GM04504 (cell line): ENCODE measurements around the gene TCF20.

Experiments
- DNase-seq: peaks from one replicate; pipeline ENCODE4 v3.0.0-alpha.2; 2012; ENCODE audit warnings: low read depth

The TCF20 gene

DNA sequence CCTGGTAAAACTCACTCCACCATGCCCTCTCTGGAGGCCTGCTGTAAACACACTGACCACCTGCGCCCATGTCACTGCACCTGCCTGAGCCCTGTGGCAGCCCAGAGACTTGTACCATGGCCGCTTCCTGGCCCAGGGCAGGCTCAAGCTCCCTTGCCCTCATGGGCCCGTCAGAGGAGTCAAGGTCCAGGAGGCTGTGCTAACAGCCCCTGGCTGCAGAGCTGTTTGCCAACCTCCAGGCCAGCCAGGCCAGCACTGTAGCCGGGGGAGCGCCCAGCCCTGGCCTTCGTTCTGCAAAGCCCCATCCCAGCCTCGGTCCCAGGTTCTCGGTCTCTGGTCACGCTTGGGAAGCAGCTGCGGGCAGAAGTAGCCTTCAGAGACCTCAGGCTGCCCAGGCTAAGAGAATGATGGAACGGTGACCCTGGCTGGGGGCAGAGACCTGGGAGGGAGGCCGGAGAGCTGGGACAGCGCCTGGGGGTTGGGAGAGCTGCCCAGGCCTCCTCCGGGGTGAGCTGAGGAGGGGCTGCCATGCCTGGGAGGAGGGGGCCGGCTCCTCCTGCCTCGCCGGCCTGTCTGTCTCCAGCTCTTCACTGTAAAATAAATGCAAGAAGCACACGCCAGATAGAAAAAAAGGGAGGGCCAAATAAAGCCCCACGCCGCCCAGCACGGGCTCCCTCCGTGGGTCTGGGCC is 11.9 kb upstream of the TCF20 start:
- no peak for DNase-seq

DNA sequence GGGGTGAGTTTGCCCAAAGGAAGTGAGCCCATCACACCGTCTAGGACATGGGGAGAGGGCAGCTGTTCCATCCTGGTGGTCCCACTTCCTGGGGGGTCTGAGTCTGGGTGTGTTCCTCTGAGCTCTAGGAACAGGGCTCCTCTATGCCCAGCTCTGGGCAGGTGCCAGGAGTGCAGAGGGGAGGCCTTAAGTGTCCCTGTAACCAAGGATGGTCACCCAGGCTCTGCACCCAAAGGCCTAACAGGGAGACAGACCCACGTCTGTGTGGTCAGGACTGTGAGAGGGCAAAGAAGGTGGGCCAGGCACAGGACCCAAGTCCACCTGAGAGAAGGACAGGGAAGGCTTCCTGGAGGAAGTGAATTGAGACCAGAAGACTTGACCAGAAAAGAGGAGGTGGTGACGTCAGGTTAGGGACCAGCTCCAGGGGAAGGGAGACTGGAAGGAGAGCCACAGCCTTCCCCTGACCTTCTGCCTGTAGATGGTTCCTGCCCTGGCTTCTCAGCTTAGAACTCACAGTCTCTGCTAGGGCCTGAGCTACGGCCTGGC is 11.3 kb upstream of the TCF20 start:
- DNase-seq, result no peak

DNA sequence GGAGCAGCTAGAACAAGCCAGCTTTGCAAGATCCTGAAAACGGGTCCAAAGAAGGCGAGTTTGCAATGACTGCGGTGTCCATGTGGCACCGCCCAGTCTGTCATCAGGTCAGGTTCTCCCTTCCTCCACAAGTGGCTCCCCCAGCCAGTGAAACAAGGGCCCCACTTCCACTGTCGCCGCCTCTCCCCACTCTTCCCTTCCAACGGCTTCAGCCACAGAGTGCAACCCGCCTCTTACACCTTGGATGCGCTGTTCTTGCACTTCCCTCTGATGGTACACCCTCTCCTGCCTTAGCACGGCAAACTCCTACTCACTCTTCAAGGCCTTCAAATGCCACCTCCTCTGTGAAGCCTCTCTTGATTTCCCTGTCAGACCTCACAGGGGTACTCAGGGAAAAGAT is 10.8 kb upstream of the TCF20 start:
- no peak for DNase-seq

DNA sequence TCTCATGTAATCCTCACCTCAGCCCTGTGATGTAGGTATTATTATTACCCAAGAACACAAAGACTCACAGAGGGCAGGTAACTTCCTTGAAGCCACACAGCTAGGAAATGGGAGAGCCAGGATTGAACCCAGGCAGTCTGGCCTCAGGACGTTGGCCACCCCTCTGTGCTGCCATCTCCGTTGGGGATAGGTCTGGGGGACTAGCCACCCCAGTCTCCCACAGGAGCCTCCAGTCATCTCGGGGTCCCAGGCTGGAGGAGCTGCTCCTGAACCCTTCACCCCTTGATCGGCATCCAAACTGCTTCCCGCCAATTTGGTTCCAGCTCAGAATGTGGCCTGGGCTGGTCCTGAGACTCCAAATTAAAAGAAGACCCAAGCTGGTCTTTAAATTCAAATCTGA is 10.4 kb upstream of the TCF20 start:
- no peak for DNase-seq

DNA sequence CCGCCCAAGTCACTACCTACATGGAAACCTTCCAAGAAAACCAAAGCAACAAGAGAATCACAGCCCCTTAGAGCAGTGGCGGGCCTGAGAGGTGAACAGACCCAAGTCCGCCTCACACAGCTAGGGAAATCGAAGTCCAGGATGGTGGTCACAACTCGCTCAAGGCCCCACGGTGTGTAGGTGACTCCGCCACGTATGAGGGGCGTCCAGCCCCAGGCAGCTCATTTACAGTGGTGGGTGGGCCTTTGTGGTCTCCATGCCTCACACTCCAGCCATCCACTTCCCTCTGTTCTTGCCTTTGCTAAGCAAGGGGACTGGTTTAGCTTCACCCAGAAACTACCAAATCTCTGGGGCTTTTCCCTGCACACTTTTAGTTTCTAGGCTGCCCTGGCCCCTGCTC is 9.7 kb upstream of the TCF20 start:
- DNase-seq, result no peak

DNA sequence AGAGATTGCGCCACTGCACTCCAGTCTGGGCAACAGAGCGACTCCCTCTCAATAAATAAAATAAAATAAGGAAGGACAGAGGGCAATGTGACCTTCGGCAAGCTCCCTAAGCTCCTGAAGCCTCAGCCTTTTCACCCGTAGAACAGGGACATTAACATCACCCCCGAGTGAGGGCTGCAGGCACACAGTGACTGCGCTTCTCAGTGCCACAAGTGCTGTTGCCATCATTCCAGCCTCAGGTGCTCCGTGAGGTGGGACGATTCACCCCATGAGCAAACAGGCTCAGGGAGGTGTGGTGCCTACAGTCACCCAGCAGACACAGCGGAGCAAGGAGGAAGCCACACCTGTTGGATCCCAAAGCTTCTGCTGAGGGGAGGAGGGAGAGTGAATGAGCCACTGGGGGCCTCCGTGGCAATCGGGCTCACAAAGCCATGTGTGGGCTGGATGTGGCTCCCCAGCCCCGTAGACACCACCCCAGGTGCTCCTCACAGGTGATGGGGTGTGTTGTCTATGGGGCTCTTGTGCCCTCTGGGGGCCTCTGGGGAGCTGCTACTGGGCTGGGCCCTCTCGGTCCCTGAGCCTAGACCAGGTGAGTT is 9.1 kb upstream of the TCF20 start:
- DNase-seq, result no peak

DNA sequence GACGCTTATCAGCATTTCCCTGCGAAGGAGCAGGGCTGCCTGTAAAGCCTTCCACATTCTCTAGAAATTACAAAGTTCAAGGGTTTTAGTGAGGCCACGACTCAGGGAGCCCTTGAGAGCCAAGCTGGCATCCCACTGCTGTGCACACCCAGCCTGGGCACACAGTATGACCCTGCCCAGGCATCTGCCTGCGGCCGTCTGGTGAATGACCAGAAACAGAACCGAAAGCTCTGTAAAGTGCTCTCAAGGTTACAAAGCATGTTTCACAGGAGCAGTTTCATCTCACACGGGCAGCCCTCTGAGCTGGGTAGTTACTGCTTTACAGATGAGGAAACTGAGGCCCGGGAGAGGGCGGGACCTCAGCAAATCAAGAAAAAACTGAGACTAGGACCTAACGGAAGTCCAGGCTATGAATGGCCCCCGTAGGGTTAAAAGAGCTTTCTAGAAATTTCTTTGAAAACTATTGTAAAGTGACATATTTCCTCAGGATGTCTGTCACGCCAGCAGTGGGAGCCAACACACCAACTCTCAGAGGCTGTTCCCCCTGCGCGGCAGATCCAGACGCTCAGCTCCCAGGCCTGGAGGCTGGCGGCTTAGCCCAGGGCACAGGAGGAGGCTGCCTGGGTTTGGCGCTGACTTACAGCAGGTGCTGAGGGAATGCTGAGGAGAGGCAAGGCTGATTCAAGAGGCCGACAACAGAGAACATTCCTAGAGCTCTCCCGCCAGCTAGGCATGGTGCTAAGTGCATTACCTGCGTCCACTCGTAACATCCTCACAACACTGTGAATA is 7.7 kb upstream of the TCF20 start:
- no peak for DNase-seq

DNA sequence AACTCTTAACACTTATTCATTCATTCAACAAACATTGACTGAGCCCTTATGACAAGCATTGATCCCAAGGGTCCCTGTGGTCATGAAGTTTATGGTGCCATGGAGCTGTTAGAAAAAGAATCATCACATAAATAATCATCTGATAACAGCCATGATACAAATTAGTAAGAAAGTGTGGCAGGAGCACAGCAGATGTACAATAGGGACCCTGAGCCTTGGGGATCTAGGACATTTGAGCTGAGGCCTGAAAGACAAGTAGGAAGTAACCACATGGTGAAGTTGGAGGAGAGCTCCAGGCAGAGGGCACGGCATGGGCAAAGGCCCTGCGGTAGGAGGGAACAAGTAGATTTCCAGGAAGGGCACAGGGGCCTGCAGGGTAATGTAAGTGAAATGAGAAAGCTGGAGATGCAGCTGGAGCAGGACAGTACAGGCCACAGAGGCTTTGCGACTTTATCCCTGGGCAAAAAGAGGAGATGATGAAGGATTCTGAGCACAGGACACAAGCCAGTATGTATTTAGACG is 6.8 kb upstream of the TCF20 start:
- no peak for DNase-seq

DNA sequence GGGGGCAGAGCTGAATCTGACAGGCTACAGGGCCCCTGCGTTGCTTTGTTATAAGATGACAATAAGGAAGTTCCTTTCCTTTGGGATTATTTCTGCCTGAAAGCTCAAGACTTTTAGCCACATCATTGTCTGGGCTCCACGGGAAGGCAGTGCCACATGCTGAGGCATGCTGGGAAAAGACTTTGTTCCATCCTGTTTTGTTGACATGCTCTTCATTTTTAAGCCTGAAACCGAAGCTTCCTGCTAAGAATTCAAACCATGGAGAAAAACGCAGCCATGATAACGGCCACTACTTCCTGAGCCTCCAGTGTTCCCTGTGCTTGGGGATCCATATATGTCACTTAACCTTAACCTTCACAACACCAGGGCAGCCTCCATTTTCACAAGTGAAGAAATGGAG is 5.5 kb upstream of the TCF20 start:
- no peak for DNase-seq

DNA sequence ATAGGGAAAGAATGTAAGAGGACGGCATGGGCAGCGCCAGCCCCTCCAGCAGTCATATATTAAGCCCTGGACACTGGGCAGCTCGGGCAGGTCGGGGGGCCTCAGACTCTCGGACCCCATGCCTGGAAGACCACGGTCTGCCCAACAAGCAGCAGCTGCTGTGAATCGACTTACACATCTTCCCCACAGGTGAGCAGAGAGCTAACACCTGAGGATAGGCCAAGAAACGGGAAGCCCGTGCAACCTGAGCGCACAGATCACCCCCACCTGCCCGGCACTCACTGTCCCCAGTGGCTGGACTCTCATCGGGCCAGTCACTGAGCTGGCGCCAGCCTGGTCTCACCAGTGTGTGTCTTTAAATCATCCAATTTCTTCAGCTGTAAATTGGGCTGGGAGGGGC is 4.7 kb upstream of the TCF20 start:
- DNase-seq, result no peak

DNA sequence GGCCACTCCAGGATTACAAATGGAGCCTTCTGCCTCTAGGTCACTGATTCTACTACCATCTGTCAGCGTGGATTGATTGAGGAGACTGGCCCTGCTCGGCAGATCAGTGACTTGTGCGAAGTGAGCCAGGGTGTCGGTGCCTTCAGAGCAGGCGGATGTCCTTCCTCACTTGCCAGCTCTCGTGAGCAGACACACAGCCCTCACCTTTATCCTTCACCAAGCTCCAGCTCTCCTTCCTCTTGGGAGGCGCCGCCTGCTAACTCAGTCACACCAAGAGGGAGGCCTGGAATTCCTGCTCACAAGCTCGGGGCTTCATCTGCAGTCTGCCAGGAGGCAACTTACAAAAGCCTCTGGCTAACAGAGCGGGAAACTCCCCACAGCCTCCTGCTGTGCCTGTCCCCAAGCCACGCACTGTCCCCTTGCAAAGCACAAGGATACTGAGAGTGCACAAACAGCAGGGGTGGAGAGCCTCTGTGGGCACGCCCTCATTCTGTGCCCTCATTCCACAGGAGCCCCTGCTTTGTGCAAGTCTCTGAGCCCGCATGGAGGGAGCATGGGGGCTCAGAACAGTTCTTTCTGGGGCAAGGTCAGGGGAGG is 3.5 kb upstream of the TCF20 start:
- no peak for DNase-seq

DNA sequence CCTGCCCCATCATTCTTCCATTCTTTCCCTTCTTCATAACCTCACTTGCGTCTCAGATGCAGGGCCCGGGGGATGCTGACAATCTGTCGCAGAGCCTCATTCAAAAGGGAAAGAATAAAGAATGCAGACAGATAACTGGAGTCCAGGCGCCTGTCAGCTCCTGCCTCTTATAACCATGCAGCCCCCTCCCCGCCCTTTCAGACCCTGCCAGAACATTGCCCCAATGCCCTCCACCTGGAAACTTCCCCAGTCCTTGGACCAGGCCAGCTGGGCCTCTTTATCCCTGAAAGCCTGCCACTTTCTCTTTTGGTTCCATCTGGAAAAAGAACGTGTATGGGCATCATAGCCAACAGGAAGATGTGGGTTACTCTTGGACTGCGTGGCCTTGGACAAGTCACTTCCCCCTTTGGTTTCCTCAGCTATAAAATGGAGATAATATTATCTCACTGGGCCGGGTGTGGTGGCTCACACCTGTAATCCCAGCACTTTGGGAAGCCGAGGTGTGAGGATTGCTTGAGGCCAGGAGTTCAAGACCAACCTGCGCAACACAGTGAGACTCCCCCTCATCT is 2.1 kb upstream of the TCF20 start:
- DNase-seq, result no peak

DNA sequence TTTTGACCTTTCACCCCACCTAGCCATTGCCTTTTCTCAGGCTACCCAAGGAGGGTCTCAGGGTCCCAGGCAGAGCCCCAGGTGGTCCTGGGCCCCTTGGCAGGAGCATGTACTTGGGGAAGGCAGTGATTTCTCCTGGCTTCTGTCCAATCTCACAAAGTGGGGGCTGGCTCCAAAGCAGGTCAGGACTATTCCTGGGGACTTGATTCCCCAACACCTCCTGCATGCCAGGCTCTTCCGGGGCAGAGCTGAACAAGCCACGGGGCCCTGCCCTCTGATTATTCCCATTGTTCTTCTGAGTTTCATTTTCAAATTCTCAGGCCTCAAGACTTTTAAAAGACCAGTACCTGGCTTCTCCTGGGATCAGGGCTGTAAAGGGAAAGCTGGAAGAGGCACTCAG is 1.5 kb upstream of the TCF20 start:
- no peak for DNase-seq

DNA sequence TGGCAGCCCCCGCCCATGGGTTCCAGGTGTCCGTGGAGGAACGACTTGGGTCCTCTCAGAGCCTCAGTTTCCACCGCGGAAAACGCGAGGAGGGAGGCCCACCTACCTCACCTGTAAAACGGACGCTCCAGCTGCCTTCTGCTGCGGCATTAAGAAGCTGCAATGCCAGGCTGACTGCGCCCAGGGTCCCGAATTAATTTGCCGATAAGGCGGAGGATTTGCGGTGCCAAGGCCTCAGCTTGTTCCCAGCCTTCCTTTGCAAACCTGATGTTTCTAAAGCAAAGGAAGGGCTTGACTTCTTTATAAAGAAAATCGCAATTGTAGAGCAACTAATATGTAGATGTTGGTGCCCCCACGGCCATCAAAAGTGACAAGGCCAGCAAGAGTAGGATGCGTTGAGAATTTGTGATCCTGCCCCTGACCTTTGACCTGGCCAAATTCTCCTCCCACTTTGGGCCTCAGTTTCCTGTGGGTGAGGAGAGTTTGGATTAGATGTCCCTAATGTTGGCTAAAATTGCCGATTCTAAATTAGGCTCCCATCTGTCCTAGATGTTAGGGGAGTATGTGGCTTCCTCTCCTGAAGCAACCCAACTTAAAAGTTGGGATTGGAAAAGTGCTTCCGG is 849 bp upstream of the TCF20 start:
- no peak for DNase-seq

DNA sequence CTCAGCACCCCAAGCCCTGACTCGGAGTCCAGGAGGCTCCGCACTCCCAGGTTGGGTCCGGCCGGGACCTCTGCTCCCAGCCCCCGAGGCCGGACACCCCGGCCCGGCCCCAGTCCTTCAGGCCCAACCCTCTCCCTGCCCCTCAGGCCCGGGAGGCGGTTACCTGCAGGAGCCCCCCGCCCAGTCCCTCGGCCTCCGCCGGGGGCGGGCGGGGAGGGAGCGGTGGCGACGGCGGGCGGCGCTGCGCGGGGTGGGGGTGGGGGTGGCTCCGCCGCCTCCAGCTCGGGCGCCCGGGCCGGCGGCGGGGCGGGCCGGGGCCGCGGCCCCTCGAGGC is 310 bp downstream of the TCF20 start:
- no peak for DNase-seq

DNA sequence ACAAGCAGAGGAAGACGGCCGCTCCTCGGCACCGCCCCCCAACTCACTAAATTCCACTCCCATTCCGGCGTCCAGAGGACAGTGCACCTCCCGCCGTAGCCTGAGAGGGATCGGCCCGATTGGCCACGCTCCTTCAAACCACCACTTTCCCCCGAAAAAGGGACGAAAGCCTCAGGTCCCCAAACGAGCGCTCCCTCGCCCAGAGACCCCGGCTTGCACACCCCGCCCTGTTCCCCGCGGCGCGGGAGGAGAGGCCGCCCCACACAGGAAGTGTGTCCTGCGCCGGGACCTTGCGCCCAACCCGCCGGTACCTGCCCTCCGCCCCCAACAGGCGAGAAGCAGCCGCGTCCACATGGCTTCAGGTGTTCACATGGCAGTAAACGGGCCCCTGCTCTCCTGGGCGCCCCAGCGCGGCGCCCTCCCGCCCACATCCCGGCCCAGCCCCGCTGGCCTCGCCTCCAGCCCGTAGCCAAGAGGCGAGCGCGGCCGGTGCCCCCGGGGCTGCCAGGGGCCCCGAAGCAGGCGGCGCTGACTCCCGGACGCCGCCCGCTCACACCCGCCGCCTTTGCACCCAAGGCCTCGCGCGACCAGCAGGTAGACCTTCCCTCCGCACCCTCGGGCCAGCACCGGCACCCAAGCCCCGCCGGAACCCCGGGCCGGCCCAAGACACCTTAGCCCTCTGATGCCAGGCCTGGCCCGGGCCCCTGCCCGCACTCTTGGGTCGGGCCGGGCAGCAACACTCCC is 849 bp downstream of the TCF20 start:
- DNase-seq, result no peak

DNA sequence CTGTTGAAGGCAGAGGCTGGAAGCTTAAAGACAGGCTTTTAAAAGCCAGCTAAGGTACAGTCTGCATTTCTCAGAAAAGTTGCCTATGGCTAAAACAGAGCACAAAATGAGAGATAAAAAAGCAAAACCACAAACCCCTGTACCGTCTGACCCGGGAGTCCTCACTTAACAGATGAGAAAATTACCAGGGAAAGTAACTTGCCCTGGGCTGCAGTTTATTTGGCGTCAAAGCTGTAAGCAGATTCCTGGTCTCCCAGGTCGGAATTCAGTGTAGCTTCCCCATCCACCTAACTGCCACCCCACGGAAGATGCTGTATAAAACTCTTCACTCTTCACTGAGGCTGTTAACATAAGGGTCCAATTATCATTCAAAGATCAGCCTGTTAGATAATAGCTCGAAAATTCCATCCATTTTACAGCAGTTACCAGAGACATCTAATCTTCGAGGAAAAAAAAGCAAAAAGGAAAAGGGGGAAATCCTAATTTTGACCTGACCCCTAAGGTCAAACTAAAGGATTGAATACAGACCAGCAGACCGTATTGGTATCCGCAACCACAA is 1.5 kb downstream of the TCF20 start:
- no peak for DNase-seq

DNA sequence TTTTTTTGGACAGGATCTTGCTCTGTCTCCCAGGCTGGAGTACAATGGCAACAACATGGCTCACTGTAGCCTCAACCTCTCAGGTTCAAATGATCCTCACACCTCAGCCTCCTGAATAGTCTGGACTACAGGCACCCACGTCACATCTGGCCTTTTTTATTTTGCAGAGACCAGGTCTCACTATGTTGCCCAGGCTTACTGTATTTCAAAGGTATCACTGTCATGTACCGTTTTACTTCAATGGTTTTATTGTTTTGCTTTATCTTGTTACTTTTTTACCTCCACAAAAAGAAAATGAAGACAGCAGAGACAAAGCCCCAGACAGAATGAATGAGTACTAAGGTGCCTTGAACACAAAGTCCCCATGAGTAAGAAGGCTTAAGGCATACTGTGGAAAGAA is 5.1 kb downstream of the TCF20 start:
- no peak for DNase-seq

DNA sequence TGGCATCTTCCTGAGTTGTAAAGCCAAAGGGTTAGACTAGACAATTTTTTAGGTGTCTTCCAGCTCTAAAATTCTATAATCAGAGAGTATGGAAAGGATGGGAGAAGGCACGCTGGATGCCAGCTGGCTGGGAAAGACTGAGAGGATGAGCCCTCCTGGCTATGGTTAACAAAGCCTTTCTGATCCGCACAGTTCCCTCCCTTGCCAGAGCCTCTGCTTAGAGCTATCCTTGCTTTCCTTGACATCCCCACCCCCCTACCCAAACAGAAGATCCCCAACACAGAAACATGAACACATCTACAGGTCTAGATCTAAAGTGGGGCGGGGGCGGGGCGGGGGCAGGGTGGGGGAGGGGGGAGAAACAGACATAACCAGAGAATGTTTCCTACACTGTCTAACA is 6.5 kb downstream of the TCF20 start:
- no peak for DNase-seq

DNA sequence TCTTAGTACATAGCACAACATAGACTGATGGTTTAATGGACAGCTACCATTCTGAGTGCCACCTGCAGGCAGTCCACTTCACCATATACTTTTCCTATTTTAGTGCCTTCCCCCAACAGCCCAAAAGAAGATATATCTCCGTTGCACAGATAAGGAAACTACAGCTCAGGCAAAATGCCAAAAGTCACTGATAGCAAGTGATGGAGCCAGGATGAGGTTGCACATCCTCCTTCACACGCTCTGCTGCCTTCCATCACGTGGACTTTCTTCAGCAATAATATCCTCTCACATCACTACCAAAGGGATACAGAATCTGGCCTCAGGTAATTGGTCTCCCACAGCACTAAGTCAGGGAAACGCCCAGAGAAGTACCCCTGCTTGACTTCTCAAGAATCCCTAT is 7.5 kb downstream of the TCF20 start:
- no peak for DNase-seq

DNA sequence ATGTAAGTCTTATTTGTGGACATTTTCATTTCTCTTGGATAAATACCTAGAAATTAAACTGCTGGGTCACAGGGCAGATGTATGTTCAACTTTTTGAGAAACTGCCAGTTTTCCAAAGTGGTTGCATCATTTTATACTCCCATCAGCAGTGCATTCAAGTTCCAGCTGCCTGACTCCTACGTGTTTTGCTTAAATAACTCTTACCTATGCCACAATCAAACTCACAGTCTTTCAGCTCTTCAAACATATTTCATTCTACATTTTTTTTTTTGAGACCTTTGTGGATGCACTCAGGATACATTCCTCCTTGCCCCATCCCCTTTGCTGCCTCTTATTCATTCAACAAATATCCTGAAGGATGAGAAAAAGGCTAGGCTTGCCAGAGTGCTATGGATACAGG is 9.2 kb downstream of the TCF20 start:
- no peak for DNase-seq
